Prostate gland (tissue), 2 donors: ENCODE data around the gene SGO2. TPM values are rescaled to one million over a fixed set of nuclear protein-coding genes. Genes with fewer than 3 reads are reported as not detected.

ENCODE experiments used
- DNase-seq: peaks from one replicate; pipeline ENCODE4 v3.0.0-alpha.2; 2019; ENCODE audit warnings: low spot score
- H3K27ac ChIP-seq, 2 donors: fragments of 200-600 bp; sonication (generic); 2 replicates each; pipeline ENCODE4 v1.5.1; 2017 to 2019
- H3K27me3 ChIP-seq: fragments of 200-600 bp; sonication (generic); replicated peaks from 2 replicates; pipeline ENCODE4 v1.5.1; 2019; ENCODE audit not compliant: insufficient read depth
- H3K36me3 ChIP-seq, 2 donors: fragments of 200-600 bp; sonication (generic); 1 replicate in 1 of 2; 2 replicates in 1 of 2; pipeline versions ENCODE4 v1.5.1 to v1.8.1; 2017 to 2019
- H3K4me1 ChIP-seq: fragments of 200-600 bp; sonication (generic); replicated peaks from 2 replicates; pipeline ENCODE4 v1.5.1; 2019
- H3K4me3 ChIP-seq, 2 donors: fragments of 200-600 bp; sonication (generic); 2 replicates each; pipeline ENCODE4 v1.5.1; 2017 to 2019
- H3K9me3 ChIP-seq: fragments of 200-600 bp; sonication (generic); 2 replicates; pipeline ENCODE4 v1.5.1; 2017
- CTCF ChIP-seq, 4 experiments: fragments of 200-600 bp in 2 of 4; fragments of 450-650 bp in 2 of 4; sonication (generic) in 2 of 4; IDR thresholded peaks; 1 replicate in 3 of 4; 2 replicates in 1 of 4; pipeline ENCODE4 v1.5.1; 2016 to 2019; ENCODE audit warnings: antibody characterized with exemption in 4 of 4, mild to moderate bottlenecking in 2 of 4, moderate library complexity in 2 of 4
- POLR2A ChIP-seq: fragments of 450-650 bp; IDR thresholded peaks from one replicate; pipeline ENCODE4 v1.6.1; 2016; ENCODE audit warnings: antibody characterized with exemption, mild to moderate bottlenecking
- POLR2AphosphoS5 ChIP-seq: sonication (generic); formaldehyde crosslinking; IDR thresholded peaks from one replicate; pipeline ENCODE4 v1.6.1; 2017; ENCODE audit warnings: antibody characterized with exemption
- WGBS: methylation state at CpG from one replicate; pipeline ENCODE4 v1.1.5; 2018; 5-methylcytosine and 5-hydroxymethylcytosine counted together
- intact Hi-C: fragments of 100-400 bp; cut with DNase I; formaldehyde crosslinking; loops from one replicate; pipeline ENCODE4 v1.14.2; 2022
- total RNA-seq, 2 donors: library from RNA; depleted of rRNA; stranded (reverse); fragments of >200 nt; gene quantifications; one replicate each; pipeline ENCODE4 v1.1.0, GENCODE V29; 2016

The SGO2 gene
- total RNA-seq, 2 donors from 2014 or later, result 5.1 to 8.0 TPM

- no peak for DNase-seq
- no peaks in the 10 kb centered on the region for H3K36me3 ChIP-seq
Measured at GRCh38 chr2:200502196-200502595, 23.8 kb upstream of the SGO2 start.

GRCh38 chr2:200506679-200507078 lies 19.3 kb upstream of the SGO2 start:
- no peak for DNase-seq
- Histone ChIP-seq H3K9me3 (no peaks in the 10 kb centered on the region), H3K27ac (no peak overlapping the region), H3K36me3 (no peaks in the 10 kb centered on the region), H3K4me1 (no peaks in the 10 kb centered on the region), H3K4me3 (no peak overlapping the region), H3K27me3 (no peaks in the 10 kb centered on the region)
- intact Hi-C loops, result no loop called here
- 70% methylated on average over 9 of the region's 9 CpGs for WGBS
- TF ChIP-seq CTCF (IDR thresholded peaks at IDR 0.05), result no peak
- TF ChIP-seq POLR2A, result no peak
- no peak for TF ChIP-seq POLR2AphosphoS5

More at GRCh38 chr2:200502196-200502595, 23.8 kb upstream of the SGO2 start:
- intact Hi-C loops, result no loop called here
- H3K4me3 ChIP-seq, result no peak overlapping the region
- no peaks in the 10 kb centered on the region for H3K27me3 ChIP-seq
- H3K4me1 ChIP-seq, result no peaks in the 10 kb centered on the region
- TF ChIP-seq POLR2A (no peak), CTCF (IDR thresholded peaks at IDR 0.05) (no peak), POLR2AphosphoS5 (no peak)
- WGBS, result 95% methylated on average over 5 of the region's 5 CpGs
- H3K9me3 ChIP-seq, result no peaks in the 10 kb centered on the region
- no peak overlapping the region for H3K27ac ChIP-seq

GRCh38 chr2:200507179-200507578 lies 18.8 kb upstream of the SGO2 start:
- Histone ChIP-seq H3K9me3 (no peaks in the 10 kb centered on the region), H3K4me3 (no peak overlapping the region), H3K4me1 (no peaks in the 10 kb centered on the region), H3K36me3 (no peaks in the 10 kb centered on the region), H3K27me3 (no peaks in the 10 kb centered on the region), H3K27ac (no peak overlapping the region)
- TF ChIP-seq CTCF (IDR thresholded peaks at IDR 0.05), result no peak
- no peak for TF ChIP-seq POLR2AphosphoS5
- TF ChIP-seq POLR2A, result no peak
- intact Hi-C loops, result no loop called here
- 52% methylated on average over 2 of the region's 2 CpGs for WGBS
- DNase-seq, result no peak

- intact Hi-C loops, result no loop called here
- Histone ChIP-seq H3K4me1 (no peaks in the 10 kb centered on the region), H3K36me3 (no peaks in the 10 kb centered on the region), H3K4me3 (peak overlapping the region; percentile 70 to 83), H3K27me3 (no peaks in the 10 kb centered on the region), H3K9me3 (no peaks in the 10 kb centered on the region), H3K27ac (peak overlapping the region; percentile 75 to 79)
- TF ChIP-seq POLR2A (no peak), POLR2AphosphoS5 (no peak), CTCF (IDR thresholded peaks at IDR 0.05) (no peak)
- DNase-seq, result no peak
- WGBS, result 22% methylated on average over 8 of the region's 8 CpGs
Measured at GRCh38 chr2:200509235-200509611, 16.8 kb upstream of the SGO2 start.

GRCh38 chr2:200509612-200510433 lies 16.2 kb upstream of the SGO2 start, which contains the start of gene KCTD18:
Gene KCTD18 (minus strand): TSS chr2:200510068. CDS start chr2:200507016, 3,052 bp downstream.
- peak within 1 kb of the TSS; percentile 70 to 83 for H3K4me3 ChIP-seq
- TF ChIP-seq CTCF (IDR thresholded peaks at IDR 0.05) (peak; percentile 66 to 94 (median 82)), POLR2A (peak; percentile 80), POLR2AphosphoS5 (peak; percentile 44)
- intact Hi-C loops, result no loop called here
- no peaks in the 10 kb centered on the region for H3K4me1 ChIP-seq
- DNase-seq, result peak; percentile 84
- no peaks in the 10 kb centered on the region for H3K36me3 ChIP-seq
- H3K27ac ChIP-seq, result peak within 1 kb of the TSS; percentile 75 to 79
- H3K9me3 ChIP-seq, result no peaks in the 10 kb centered on the region
- WGBS, result under 1% methylated on average over 61 of the region's 78 CpGs
- H3K27me3 ChIP-seq, result no peaks in the 10 kb centered on the region
